ENCODE results near the gene MET. TPM values are rescaled to one million over a fixed set of nuclear protein-coding genes. Genes with fewer than 3 reads are reported as not detected.

Gene MET
- total RNA-seq, 2 donors from 2014 or later = 0.33 to 3.6 TPM

DNA sequence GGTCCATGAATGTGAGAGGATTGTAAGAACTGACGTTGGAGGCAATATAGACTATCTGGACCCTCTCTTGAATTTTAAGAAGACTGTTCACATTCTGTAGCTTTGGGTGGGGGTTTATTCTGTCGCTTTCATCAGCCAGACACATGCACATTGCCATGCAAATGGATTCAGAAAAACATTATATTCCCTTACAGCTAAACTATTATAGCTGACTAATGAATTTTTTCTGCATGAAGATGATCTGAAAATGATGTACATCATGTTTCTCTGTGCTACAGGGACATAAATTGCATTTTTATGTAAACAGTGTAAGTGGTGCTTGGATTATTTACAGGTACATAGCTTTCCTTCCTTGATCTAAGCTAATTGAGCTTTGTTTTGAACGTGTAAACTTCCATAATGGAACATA lies 1.5 kb downstream of the MET start:
- peaks cover 0 to 7% of the 10 kb centered on the region in 2 donors for H3K4me1 Mint-ChIP-seq (ENCODE audit: low read depth in 2 of 2)
- H3K4me3 Mint-ChIP-seq = peak overlapping the region; percentile 14
- DNase-seq (ENCODE audit: low spot score) = no peak
- no peak for ATAC-seq
- H3K27me3 Mint-ChIP-seq = peaks cover 40 to 71% of the 10 kb centered on the region in 2 donors
- no peak overlapping the region for H3K27ac Mint-ChIP-seq
- no peaks in the 10 kb centered on the region for H3K9me3 Mint-ChIP-seq
- no peaks in the 10 kb centered on the region for H3K36me3 Mint-ChIP-seq

DNA sequence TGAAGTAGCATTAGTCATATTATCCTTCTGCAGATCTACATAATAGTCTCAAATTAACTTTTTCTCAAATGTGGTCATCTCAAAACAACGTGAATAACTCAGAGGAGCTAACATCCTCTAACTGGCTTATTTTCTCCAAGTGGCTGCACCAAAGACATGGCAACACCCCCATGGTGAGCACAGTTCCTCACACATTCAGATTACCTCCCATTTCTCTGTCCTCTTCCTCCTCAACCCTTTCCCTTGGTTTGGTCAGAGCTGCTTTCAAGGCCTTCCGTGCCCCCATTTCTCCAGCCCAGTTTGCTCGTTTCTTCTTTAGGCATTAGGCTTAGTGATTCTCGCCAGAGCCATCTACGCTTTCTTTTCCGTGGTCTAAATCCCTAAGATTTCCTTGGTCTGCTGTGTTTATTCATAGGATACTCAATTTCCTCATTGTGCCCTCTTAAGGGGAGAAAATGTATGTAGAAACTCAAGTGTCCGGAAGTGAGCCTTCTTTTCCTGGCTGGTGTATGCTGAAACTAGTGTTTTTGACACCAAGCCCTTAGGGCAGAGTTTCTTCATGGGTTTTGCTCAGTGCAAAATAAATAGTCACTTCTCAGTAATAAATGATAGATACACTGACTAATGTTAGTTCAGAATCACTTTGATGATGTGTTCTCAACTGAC lies 2.6 kb downstream of the MET start:
- peaks cover 38 to 59% of the 10 kb centered on the region in 2 donors for H3K27me3 Mint-ChIP-seq

DNA sequence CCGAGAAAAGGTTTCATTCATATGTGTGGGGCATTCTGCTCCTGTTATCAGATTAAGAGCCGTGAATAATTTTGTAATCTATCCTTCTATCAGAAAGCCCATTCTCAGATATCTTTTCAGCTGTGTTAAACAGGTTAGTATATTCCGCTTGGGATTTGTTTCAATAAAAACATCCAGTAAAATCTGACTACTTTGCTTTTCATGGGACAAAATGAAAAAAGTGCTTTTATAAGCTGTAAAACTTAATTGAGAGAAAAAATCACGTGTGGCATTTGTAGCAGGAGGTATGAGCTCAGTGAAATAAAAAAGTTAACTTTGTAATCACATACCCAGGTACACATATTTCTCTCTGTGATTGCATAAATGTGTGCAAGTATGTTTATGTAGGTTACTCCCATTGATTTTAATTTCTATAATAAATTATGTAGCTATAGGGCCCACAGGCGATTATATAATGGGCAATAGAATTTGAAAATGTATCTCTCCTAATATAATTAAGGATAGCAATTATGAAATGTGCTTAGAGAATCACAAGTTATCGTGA lies 3.9 kb downstream of the MET start:
- H3K27me3 Mint-ChIP-seq = peaks cover 32 to 54% of the 10 kb centered on the region in 2 donors
- H3K4me3 Mint-ChIP-seq = no peak overlapping the region
- no peaks in the 10 kb centered on the region for H3K36me3 Mint-ChIP-seq
- no peak overlapping the region for H3K27ac Mint-ChIP-seq
- H3K4me1 Mint-ChIP-seq (ENCODE audit: low read depth in 2 of 2) = peaks cover 0 to 12% of the 10 kb centered on the region in 2 donors
- no peaks in the 10 kb centered on the region for H3K9me3 Mint-ChIP-seq
- no peak for DNase-seq (ENCODE audit: low spot score)
- no peak for ATAC-seq

More for the DNA sequence above, 2.6 kb downstream of the MET start:
- H3K4me3 Mint-ChIP-seq = peak overlapping the region; percentile 36
- DNase-seq (ENCODE audit: low spot score) (no peak), ATAC-seq (peak in 1 of 2 donors; percentile 48)
- H3K36me3 Mint-ChIP-seq = no peaks in the 10 kb centered on the region
- H3K9me3 Mint-ChIP-seq = no peaks in the 10 kb centered on the region
- peaks cover 0 to 12% of the 10 kb centered on the region in 2 donors for H3K4me1 Mint-ChIP-seq (ENCODE audit: low read depth in 2 of 2)
- H3K27ac Mint-ChIP-seq = peak overlapping the region in 1 of 2 donors; percentile 17

DNA sequence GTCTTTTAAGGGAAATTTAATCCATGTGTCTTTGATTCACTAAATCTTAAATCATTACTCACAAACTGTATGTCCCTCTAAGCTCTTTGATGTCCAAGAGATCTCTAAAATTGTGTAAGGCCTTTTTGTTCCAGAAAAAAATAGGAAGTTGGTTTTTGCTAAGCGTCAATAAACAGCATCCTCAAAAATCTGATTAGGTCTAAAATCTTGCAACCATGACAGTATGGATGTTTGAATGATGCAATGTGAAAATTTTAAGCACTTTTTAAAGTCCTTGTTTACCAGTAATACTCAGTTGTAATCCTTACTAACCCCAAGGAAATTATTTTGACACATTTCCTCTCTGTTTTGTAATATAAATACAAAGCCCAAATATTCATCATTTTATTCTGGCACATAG lies 6.8 kb downstream of the MET start:
- H3K4me1 Mint-ChIP-seq (ENCODE audit: low read depth in 2 of 2) = peaks cover 2 to 12% of the 10 kb centered on the region in 2 donors
- ATAC-seq = no peak
- peaks cover 5% of the 10 kb centered on the region for H3K9me3 Mint-ChIP-seq
- H3K36me3 Mint-ChIP-seq = peaks cover 2% of the 10 kb centered on the region
- no peak for DNase-seq (ENCODE audit: low spot score)
- H3K27me3 Mint-ChIP-seq = peaks cover 29 to 51% of the 10 kb centered on the region in 2 donors
- no peak overlapping the region for H3K4me3 Mint-ChIP-seq
- H3K27ac Mint-ChIP-seq = no peak overlapping the region

DNA sequence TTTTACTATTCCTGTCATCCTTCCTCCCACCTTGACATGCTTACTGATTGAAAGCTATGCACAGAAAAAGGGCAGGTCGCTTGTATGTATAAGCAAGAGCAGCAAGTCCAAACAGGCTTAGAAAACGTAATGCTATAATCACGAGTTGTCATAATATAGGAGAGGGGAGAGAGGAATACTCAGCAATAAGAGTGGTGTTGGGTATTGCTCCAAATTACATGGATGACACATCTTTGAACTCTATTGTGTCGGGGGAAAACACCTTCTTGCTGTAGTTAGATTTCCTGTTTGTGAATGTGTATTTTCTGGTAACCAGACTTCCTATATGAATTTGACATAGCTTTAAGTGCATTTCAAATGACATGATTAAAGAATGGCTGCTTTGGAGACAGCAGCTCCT lies 7.5 kb downstream of the MET start:
- DNase-seq (ENCODE audit: low spot score) (no peak), ATAC-seq (peak; percentile 77 to 88)
- Mint-ChIP-seq H3K27me3 (peaks cover 35 to 53% of the 10 kb centered on the region in 2 donors), H3K27ac (peak overlapping the region; percentile 7 to 45), H3K36me3 (peaks cover 4% of the 10 kb centered on the region), H3K9me3 (peaks cover 7% of the 10 kb centered on the region), H3K4me1 (ENCODE audit: low read depth in 2 of 2) (peaks cover 3 to 11% of the 10 kb centered on the region in 2 donors), H3K4me3 (peak overlapping the region; percentile 48)

DNA sequence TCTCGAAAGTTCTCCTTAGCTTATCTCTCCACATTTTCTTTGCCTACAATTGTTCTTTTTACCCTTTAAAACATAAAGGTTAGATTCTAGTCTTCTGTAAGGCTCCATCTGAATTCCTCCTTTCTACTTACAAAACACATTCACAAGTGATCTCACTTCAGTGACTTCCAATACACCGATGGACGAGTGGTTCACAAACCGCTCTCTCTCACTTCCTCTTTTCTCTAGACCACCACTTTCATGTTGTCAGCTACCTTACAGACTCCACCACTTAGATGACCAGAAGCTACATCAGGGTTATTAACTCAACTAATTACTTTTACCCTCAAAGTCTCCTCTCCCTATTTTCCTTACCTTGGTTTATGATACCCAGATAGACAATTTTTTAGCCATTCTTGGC lies 11.8 kb downstream of the MET start:
- no peak overlapping the region for H3K4me3 Mint-ChIP-seq
- DNase-seq (ENCODE audit: low spot score) = no peak
- no peak overlapping the region for H3K27ac Mint-ChIP-seq
- H3K27me3 Mint-ChIP-seq = peaks cover 32 to 36% of the 10 kb centered on the region in 2 donors
- ATAC-seq = no peak
- peaks cover 3 to 6% of the 10 kb centered on the region in 2 donors for H3K4me1 Mint-ChIP-seq (ENCODE audit: low read depth in 2 of 2)
- H3K36me3 Mint-ChIP-seq = peaks cover 4% of the 10 kb centered on the region
- peaks cover 7% of the 10 kb centered on the region for H3K9me3 Mint-ChIP-seq

DNA sequence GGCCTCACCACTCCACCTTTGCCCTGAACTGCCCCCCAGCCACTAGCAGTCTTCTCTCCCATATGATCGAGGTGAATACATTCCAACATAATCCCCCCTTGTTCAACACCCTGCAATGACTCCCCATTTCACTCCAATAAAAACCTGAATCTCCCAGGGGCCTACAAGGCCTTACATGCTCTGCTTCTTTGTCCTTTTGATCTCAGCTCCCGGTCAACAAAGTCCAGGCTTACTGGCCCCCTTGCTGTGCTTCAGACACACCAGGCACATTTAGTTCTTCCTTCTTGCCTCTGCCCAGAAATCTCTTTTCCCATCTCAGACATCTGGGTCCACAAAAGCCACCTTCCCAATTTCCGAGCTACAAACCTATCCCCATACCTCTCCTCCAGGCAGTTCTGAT lies 14.0 kb downstream of the MET start:
- no peak for ATAC-seq
- H3K4me1 Mint-ChIP-seq (ENCODE audit: low read depth in 2 of 2) = peaks cover 0 to 3% of the 10 kb centered on the region in 2 donors
- H3K4me3 Mint-ChIP-seq = no peak overlapping the region

DNA sequence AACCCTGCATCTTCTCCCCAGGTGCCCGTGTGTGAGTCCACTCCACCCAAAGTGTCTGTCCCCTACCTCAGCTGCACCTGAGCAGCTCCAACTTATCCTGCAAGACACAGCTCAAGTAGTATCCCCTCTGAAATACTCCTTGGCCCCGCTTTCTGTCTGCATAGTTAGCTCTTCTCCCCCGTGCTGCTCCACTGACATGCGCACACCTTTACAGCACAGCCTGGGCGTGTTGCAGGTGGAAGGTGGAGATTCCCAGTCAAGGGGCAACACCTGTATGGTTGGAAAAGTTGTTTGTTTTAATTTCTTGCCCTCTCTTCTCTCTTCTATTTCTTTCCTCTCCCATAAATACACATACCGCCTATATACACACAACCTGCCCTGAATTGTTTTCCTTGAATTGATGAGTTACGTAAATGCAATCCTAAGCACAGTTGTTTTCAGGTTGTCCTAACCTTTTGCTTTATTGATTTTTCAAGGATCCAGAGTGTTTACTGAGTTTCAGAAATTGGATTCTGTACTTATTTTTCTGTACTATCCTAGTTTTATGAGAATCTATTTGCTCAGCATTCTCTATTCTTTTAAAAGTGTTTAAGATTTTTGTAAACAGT lies 14.9 kb downstream of the MET start:
- H3K4me1 Mint-ChIP-seq (ENCODE audit: low read depth in 2 of 2) = peaks cover 0 to 3% of the 10 kb centered on the region in 2 donors
- ATAC-seq (peak in 1 of 2 donors; percentile 20), DNase-seq (ENCODE audit: low spot score) (no peak)
- H3K9me3 Mint-ChIP-seq = peaks cover 7% of the 10 kb centered on the region
- peaks cover 32 to 36% of the 10 kb centered on the region in 2 donors for H3K27me3 Mint-ChIP-seq
- H3K36me3 Mint-ChIP-seq = peaks cover 4% of the 10 kb centered on the region
- no peak overlapping the region for H3K4me3 Mint-ChIP-seq
- no peak overlapping the region for H3K27ac Mint-ChIP-seq

More for the DNA sequence above, 14.0 kb downstream of the MET start:
- Mint-ChIP-seq H3K27me3 (peaks cover 32 to 36% of the 10 kb centered on the region in 2 donors), H3K27ac (no peak overlapping the region), H3K36me3 (peaks cover 4% of the 10 kb centered on the region), H3K9me3 (peaks cover 7% of the 10 kb centered on the region)
- DNase-seq (ENCODE audit: low spot score) = no peak

DNA sequence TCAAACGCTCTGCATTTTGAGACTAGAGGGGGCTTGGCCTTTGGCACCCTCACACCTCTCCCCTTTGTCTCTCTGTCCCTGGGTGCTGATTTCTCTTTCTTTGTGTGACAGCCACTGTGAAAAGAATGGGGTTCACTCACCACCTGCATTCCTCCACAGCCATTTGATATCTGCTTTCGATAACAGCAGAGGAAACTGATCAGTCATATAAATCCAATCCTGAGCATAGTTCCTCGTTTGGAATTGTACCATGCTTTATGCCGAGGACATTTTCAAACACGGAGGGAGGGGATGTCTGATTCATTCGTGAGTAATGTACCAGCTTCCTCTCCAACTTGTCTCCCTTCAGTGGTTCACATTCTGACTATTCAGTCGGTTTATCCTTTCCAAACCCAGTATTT lies 15.8 kb downstream of the MET start:
- Mint-ChIP-seq H3K4me3 (no peak overlapping the region), H3K4me1 (ENCODE audit: low read depth in 2 of 2) (peaks cover 0 to 3% of the 10 kb centered on the region in 2 donors), H3K27ac (no peak overlapping the region), H3K36me3 (peaks cover 4% of the 10 kb centered on the region), H3K27me3 (peaks cover 33 to 39% of the 10 kb centered on the region in 2 donors), H3K9me3 (peaks cover 7% of the 10 kb centered on the region)
- DNase-seq (ENCODE audit: low spot score) (no peak), ATAC-seq (no peak)

DNA sequence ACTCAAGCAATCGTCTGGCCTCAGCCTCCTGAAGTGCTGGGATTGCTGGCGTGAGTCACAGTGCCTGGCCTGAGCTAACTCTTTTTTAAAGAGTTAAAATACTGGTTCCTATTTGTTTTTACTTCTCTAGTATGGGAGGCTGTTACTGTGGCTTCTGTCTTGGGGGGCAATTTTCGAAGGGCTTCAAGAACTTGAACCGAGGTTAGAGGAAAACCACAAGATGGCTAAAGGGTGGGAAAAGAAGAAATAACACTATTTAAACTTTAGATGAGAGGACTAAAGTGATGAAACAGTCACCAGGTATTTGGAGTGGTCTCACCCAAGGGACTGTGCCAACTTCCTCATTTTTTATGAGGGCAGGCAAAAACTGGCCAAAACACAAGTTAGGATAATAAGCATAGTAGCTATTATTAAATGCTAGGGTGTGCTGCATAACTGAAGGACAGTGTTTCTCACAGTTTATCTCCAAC lies 17.8 kb downstream of the MET start:
- H3K27ac Mint-ChIP-seq = no peak overlapping the region
- no peak overlapping the region for H3K4me3 Mint-ChIP-seq
- H3K27me3 Mint-ChIP-seq = peaks cover 16 to 19% of the 10 kb centered on the region in 2 donors
- no peak for DNase-seq (ENCODE audit: low spot score)
- ATAC-seq = no peak
- H3K4me1 Mint-ChIP-seq (ENCODE audit: low read depth in 2 of 2) = no peaks in the 10 kb centered on the region
- no peaks in the 10 kb centered on the region for H3K9me3 Mint-ChIP-seq
- H3K36me3 Mint-ChIP-seq = no peaks in the 10 kb centered on the region

DNA sequence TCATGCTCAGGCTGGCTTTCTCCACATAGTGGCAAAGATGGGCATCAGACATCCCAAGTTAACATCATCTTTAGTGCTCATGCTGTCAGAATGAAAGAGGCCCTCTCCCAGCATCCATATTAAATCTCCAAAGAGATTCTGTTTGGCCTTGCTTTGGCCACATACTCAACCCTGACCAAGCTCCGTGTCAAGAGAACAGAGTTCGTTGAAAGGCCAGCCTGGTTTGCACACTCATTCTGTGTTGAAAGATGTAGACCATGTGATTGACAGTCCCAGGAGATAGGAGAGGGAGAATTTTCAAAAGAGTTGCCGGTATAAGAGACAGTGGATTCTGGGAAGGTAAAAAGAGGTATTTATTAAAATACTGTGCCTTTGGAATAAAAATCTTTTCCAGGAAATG lies 19.7 kb downstream of the MET start:
- H3K4me1 Mint-ChIP-seq (ENCODE audit: low read depth in 2 of 2) = no peaks in the 10 kb centered on the region
- no peaks in the 10 kb centered on the region for H3K36me3 Mint-ChIP-seq
- H3K27me3 Mint-ChIP-seq = peaks cover 5 to 20% of the 10 kb centered on the region in 2 donors
- H3K9me3 Mint-ChIP-seq = peaks cover 5% of the 10 kb centered on the region
- no peak for ATAC-seq
- DNase-seq (ENCODE audit: low spot score) = no peak
- H3K27ac Mint-ChIP-seq = no peak overlapping the region
- no peak overlapping the region for H3K4me3 Mint-ChIP-seq

DNA sequence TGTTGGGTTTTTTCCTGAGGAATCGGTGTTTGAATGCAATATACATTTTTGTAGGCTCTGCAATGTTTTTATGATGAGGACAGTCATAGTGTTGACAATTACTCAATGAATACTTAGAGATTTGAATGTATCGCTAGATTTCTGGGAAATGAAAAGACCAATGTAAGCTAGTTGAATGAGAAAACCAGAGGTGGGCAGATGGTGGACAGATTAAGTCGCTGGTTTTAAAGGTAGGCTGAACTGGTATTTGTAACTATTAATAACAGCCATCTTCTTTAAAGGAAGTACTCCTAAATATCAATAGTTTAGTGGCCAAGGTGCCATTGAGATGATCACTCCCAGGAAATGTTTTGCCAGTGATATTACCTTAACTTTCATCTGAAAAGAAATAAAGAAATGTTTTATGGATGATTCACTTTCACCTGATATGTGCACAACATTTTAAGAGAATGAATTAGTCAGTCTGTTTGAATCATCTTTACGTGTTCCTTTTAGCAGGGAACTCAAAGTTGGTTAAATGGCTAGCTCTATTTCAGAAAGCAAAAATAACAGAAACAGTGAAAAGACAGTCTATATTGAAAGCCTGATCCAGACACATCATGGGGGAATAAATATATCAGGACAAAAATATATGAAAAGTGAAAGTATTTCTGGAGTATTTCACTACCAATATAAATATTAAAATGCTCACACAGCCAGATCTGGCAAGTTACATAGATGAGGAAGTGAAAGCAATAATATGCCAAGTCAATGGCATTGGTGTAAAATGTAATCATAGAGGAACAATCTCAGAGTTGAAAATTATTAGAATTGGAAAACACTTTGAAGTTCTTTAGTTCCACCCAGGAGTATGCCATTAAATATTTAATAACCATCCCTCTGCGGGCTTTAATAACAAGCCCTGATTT lies 20.7 kb downstream of the MET start:
- H3K27me3 Mint-ChIP-seq = peaks cover 6 to 24% of the 10 kb centered on the region in 2 donors
- no peak for DNase-seq (ENCODE audit: low spot score)

DNA sequence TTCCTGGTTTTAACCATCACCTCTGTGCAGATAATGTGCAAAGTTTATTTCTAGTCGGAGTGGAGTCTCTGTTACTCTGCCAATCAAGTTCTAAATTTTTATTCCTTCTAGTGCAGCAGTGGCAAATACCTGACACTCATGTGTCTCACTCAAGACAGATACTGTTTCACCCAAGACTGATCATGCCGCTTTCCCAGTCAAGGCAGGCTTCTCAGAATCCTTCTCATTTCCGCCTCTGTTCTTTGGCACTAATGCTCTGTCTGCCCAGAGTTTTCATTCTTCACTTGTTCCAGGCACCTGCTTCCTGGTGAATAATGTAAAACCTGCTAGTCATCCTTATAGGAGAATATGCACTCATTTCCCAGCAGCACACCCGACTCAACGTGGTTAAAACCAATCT lies 24.7 kb downstream of the MET start:
- Mint-ChIP-seq H3K36me3 (no peaks in the 10 kb centered on the region), H3K27ac (no peak overlapping the region), H3K27me3 (peaks cover 7 to 25% of the 10 kb centered on the region in 2 donors), H3K9me3 (peaks cover 9% of the 10 kb centered on the region), H3K4me3 (no peak overlapping the region), H3K4me1 (ENCODE audit: low read depth in 2 of 2) (no peaks in the 10 kb centered on the region)
- ATAC-seq (no peak), DNase-seq (ENCODE audit: low spot score) (no peak)

More for the DNA sequence above, 20.7 kb downstream of the MET start:
- no peak overlapping the region for H3K4me3 Mint-ChIP-seq
- H3K36me3 Mint-ChIP-seq = no peaks in the 10 kb centered on the region
- H3K27ac Mint-ChIP-seq = no peak overlapping the region
- ATAC-seq = no peak
- H3K4me1 Mint-ChIP-seq (ENCODE audit: low read depth in 2 of 2) = no peaks in the 10 kb centered on the region
- H3K9me3 Mint-ChIP-seq = peaks cover 9% of the 10 kb centered on the region

All from natural killer cell treated with Interleukin-12 subunit alpha and Interleukin-12 subunit beta and Interleukin-15 and Interleukin-18, amount 100 ng/mL, for 72 hours (primary cell).